Liver (tissue), 6 donors: ENCODE results near the gene NOL9. TPM values are rescaled to one million over a fixed set of nuclear protein-coding genes. Genes with fewer than 3 reads are reported as not detected.

Experiments
- ATF3 ChIP-seq: IDR thresholded peaks from 2 replicates; pipeline ENCODE4 v1.6.1; 2016; ENCODE audit warnings: antibody characterized with exemption
- EGR1 ChIP-seq, 2 donors: IDR thresholded peaks; 2 replicates each; pipeline ENCODE4 v1.6.1; 2016 to 2018; ENCODE audit warnings: antibody characterized with exemption in 2 of 2, low read depth in 2 of 2
- FOXA2 ChIP-seq: IDR thresholded peaks from 2 replicates; pipeline ENCODE4 v1.6.1; 2016; ENCODE audit warnings: antibody characterized with exemption
- HNF4A ChIP-seq, 2 donors: conservative IDR thresholded peaks; 2 replicates each; pipeline ENCODE4 v1.6.1; 2016; ENCODE audit warnings: antibody characterized with exemption in 2 of 2, mild to moderate bottlenecking in 2 of 2
- HNF4G ChIP-seq: IDR thresholded peaks from 2 replicates; pipeline ENCODE4 v1.6.1; 2016; ENCODE audit warnings: antibody characterized with exemption
- TAF1 ChIP-seq: conservative IDR thresholded peaks from 2 replicates; pipeline ENCODE4 v1.6.1; 2016; ENCODE audit warnings: antibody characterized with exemption, mild to moderate bottlenecking
- polyA plus RNA-seq, 2 donors: library from polyadenylated mRNA; stranded (reverse) in 1 of 2; unstranded in 1 of 2; fragments of 200-250 nt in 1 of 2; fragments of >200 nt in 1 of 2; fragmentation: Nextera tagmentation in 1 of 2; extraction: Ambion mirVana in 1 of 2; gene quantifications; one replicate each; pipeline versions ENCODE4 v1.2.1 to v1.2.3, GENCODE V29; 2013 to 2015
- small RNA-seq: library from RNA; depleted of rRNA; stranded (forward); fragments of <200 nt; gene quantifications from one replicate; pipeline ENCODE3, GENCODE V24; 2014
- total RNA-seq, 2 donors: library from RNA; depleted of rRNA; stranded (reverse); fragments of >200 nt; gene quantifications; one replicate each; pipeline ENCODE4 v1.2.3, GENCODE V29; 2014
- donor health status: healthy.
- donor health status: healthy.
- donor health status: healthy.

Gene NOL9
- total and polyA plus RNA-seq, 4 donors: 2.1 to 15.1 (median 9.4) TPM

- TF ChIP-seq FOXA2: no peak
- no peak for TF ChIP-seq TAF1
- TF ChIP-seq HNF4G: no peak
- peak in 1 of 2 donors; percentile 56 for TF ChIP-seq HNF4A (conservative IDR thresholded peaks at IDR 0.05)
- TF ChIP-seq ATF3: no peak
- TF ChIP-seq EGR1 (IDR thresholded peaks at IDR 0.05; ENCODE audit: low read depth in 2 of 2): no peak
Measured at GRCh38 chr1:6471970-6472368, 82.3 kb downstream of the NOL9 start (continued).

Small RNA genes within 50 kb of the gene (small RNA-seq; reads per million reads assigned to genes)
- not detected for gene RNU6-731P

Other genes starting within 250 kb of the NOL9 start
- gene ACOT7, start 160.7 kb downstream of the NOL9 start, total RNA-seq: 10 to 100 TPM in 1 of 2 donors, 1 to 10 TPM in 1; 8.7 to 11.0 TPM
- 10 to 100 TPM in 1 of 2 donors, 1 to 10 TPM in 1; 9.7 to 14.4 TPM for gene ACOT7, start 160.7 kb downstream of the NOL9 start, polyA plus RNA-seq
- gene HES2, start 134.6 kb downstream of the NOL9 start, total RNA-seq: not detected
- under 1 TPM in 1 of 2 donors, not detected in 1; 0.10 TPM for gene HES2, start 134.6 kb downstream of the NOL9 start, polyA plus RNA-seq
- 10 to 100 TPM; 61.5 to 66.1 TPM for gene ESPN, start 129.7 kb downstream of the NOL9 start, total RNA-seq
- 100 to 1,000 TPM in 1 of 2 donors, 10 to 100 TPM in 1; 70.3 to 103 TPM for gene ESPN, start 129.7 kb downstream of the NOL9 start, polyA plus RNA-seq
- 1 to 10 TPM; 2.2 to 2.6 TPM for gene TNFRSF25, start 88.3 kb downstream of the NOL9 start, total RNA-seq
- gene TNFRSF25, start 88.3 kb downstream of the NOL9 start, polyA plus RNA-seq: 1 to 10 TPM in 1 of 2 donors, under 1 TPM in 1; 0.78 to 1.9 TPM
- 1 to 10 TPM; 1.4 to 1.9 TPM for gene PLEKHG5, start 62.8 kb downstream of the NOL9 start, total RNA-seq
- gene PLEKHG5, start 62.8 kb downstream of the NOL9 start, polyA plus RNA-seq: under 1 TPM; 0.28 to 0.81 TPM
- gene TAS1R1, start 794 bp upstream of the NOL9 start, total RNA-seq: not detected
- gene TAS1R1, start 794 bp upstream of the NOL9 start, polyA plus RNA-seq: not detected
- 10 to 100 TPM in 1 of 2 donors, 1 to 10 TPM in 1; 8.3 to 18.1 TPM for gene ZBTB48, start 25.5 kb upstream of the NOL9 start, total RNA-seq
- gene ZBTB48, start 25.5 kb upstream of the NOL9 start, polyA plus RNA-seq: 10 to 100 TPM in 1 of 2 donors, 1 to 10 TPM in 1; 9.4 to 16.8 TPM
- gene KLHL21, start 48.4 kb upstream of the NOL9 start, total RNA-seq: 10 to 100 TPM; 20.8 to 30.4 TPM
- 10 to 100 TPM in 1 of 2 donors, 1 to 10 TPM in 1; 8.7 to 12.4 TPM for gene KLHL21, start 48.4 kb upstream of the NOL9 start, polyA plus RNA-seq
- 1 to 10 TPM; 4.1 to 8.7 TPM for gene PHF13, start 59.2 kb upstream of the NOL9 start, total RNA-seq
- 1 to 10 TPM; 1.4 to 3.5 TPM for gene PHF13, start 59.2 kb upstream of the NOL9 start, polyA plus RNA-seq
- gene THAP3, start 70.4 kb upstream of the NOL9 start, total RNA-seq: 1 to 10 TPM; 7.2 to 8.7 TPM
- gene THAP3, start 70.4 kb upstream of the NOL9 start, polyA plus RNA-seq: 10 to 100 TPM in 1 of 2 donors, 1 to 10 TPM in 1; 8.4 to 10.2 TPM
- 10 to 100 TPM; 24.7 to 36.1 TPM for gene DNAJC11, start 147.3 kb upstream of the NOL9 start, total RNA-seq
- gene DNAJC11, start 147.3 kb upstream of the NOL9 start, polyA plus RNA-seq: 10 to 100 TPM; 16.5 to 22.9 TPM
- 10 to 100 TPM; 18.0 to 23.2 TPM for gene CAMTA1, start 230.9 kb upstream of the NOL9 start, total RNA-seq
- 10 to 100 TPM; 48.5 to 93.5 TPM for gene CAMTA1, start 230.9 kb upstream of the NOL9 start, polyA plus RNA-seq